TTC549 (cell line): ENCODE measurements around the gene NAGPA.

Experiments
- FAIRE-seq: peaks from 2 replicates; lab custom pipeline; 2012; peaks lifted over from hg19 to GRCh38; lab: Jason Lieb, UNC

NAGPA gene

DNA sequence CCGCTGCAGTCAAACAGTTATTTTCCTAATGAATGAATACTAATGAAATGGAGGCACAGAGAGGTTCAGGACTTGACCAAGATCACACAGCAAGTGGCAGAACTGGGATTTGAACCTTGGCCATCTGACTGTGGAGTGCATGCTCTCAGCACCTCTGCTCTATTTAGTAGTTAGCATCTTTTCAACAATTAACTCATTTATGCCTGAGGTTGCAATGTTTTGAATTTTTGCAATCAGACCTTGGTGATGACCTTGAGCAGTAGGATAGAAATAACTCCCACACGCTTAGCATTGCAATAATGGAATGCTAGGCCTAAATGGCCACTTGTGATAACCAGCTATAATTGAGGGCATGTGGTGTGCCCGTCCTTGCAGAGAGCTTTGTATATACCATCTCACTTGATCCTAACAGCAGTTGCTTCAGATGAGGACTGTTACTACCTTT is 31.0 kb downstream of the NAGPA start:
- FAIRE-seq: no peak

DNA sequence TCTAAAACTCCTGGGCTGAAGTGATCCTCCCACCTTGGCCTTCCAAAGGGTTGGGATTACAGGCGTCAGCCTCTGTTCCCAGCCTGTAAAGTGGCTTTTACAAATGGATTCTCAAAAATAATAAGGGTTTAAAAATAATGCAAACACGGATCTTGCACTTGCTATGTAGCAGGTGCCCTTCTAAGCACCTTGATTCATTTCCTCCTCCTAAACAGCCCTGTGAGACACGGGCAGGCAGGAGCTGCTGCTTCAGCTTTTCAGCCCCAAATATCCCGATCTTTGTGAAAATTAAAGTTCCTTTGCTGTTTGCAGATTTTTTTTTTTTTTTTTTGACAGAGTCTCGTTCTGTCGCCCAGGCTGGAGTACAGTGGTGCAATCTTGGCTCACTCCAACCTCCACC is 31.7 kb downstream of the NAGPA start:
- FAIRE-seq: no peak

DNA sequence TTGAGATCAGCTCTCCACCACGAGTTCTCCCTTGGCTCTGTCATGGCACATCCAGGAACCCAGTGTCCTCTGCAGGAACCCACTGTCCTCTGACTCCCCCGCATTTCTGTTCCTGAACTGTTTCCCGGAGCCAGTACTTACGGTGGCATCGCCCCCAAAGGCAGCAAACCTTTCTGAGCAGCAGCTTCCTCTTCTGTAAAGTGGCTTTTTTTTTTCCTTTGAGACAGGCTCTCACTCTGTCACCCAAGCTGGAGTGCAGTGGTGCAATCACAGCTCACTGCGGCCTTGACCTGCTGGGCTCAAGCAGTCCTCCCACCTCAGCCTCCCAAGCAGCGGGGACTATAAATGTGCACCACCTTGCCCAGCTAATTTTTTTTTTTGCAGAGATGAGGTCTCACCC is 32.2 kb downstream of the NAGPA start:
- FAIRE-seq: no peak

DNA sequence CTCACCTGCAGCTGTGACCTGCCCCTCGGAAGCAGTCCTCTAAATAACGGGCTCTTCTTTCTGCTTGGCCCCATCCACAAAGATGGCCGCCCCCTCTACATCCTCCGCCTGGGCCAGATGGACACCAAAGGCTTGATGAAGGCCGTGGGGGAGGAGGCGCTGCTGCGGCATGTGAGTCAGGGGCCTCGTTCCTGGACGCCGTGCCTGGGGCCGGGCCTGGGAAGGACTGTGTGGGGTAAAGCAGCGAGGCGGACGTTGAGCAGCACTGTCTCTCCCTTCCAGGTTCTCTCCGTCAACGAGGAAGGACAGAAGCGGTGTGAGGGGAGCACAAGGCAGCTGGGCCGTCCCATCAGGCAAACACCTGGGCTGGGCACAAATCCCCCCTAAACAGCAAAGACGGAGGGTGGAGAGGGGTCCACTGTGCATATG is 33.1 kb downstream of the NAGPA start:
- FAIRE-seq: no peak

DNA sequence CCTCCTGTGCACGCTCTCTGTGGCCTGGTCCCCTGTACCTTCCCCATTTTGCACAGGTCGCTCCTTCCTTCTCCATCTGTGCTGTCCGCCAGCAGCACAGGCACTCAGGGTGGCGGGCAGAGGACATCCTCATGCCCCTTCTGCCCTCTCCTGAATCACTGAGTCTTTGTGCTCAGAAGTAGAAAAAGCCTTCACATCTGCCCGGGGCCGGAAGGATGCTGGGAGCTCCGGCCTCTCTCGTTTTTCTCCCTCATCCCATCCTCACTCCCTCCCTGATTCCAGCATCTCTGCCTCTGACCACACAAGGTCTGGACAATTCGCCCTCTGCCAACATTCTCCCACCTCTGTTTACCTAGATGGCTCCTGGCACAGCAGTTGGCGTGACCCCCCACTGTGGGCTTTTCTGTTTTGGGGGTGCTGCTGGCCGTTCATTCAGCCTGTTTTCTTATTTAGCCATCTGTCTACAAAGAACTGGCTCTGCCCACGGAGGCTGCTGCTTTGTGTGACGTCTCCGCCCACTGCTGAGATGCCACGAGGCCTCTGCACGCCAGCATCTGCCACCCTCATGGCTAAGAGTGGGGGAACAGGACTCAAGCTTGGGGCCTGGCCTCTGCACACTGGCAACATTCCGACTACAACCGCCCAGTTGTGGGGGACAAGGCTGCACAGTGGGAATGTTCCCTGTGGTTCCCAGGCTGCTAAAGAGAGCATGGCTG is 38.9 kb downstream of the NAGPA start:
- no peak for FAIRE-seq

DNA sequence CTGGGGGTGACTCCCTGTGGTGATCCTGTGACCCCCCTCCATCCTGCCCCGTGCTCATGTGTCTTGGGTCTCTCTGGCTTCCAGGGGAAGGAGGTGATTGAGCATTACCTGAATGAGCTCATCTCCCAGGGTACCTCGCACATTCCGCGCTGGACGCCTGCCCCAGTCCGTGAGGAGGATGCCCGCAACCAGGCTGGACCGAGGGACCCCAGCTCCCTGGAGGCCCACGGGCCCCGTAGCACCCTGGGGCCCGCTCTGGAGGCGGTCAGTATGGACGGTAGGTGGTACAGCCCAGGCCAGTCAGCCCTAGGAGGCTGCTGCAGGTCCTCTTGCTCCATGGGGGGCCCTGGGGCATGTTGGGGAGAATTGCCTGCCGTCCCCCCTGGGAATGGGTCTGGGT is 42.0 kb downstream of the NAGPA start:
- FAIRE-seq: no peak

DNA sequence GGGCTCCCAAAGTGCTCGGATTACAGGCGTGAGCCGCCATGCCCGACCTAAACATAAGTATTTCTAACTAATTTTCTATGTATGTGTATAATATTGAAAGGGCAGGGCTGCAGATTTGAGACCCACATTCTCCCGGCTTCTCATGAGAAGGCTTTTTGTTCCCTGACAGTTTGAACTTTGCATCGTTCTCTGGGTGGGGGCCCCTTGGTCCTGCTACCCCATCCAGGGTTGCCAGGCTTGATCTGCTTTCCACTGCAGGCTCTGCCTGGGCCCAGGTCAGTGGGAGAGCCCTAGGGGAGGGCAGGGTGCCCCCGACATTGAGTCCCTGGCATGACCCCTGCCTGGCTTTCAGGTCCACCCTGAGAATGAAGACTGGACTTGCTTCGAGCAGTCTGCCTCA is 43.3 kb downstream of the NAGPA start:
- FAIRE-seq: no peak

DNA sequence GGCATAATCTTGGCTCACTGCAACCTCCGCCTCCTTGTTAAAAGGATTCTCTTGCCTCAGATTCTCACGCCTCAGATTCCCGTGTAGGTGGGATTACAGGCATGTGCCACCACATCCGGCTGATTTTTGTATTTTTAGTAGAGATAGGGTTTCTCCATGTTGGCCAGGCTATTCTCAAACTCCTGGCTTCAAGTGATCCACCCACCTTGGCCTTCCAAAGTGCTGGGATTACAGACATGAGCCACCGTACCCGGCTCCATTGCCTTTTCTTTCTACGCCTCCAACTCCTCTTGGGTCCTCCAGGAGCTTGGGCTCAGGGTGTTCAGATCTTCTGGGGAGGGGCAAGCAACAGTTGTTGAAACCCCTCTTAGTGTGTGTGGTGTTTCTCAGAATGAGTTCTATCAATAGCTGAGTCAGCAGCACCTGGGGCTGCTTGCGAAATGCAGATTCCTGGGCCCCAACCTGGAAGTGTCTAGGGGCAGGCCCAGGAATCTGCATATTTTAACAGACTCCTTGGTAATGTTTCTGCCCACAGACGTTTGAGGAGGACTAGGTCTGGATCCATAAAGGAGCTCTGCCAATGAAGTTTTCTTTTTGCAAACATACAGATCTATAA is 44.2 kb downstream of the NAGPA start:
- no peak for FAIRE-seq

DNA sequence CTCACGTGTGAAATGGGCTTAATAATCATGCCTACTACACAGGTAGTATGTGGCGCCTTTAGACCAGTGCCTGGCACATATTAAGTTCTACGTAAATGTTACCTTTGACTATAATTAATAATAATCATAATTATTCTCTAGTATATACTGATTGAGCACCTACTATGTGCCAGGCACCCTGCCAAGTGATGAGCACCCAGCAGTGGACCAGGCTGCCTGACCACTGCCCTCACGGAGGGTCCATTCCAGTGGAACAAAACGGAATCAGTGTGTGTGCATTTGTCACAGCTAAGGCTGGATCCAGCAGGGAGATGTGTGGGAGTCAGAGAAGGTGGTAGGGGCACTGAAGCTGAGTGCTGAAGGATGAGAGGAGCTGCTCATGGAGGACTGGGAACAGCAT is 45.1 kb downstream of the NAGPA start:
- no peak for FAIRE-seq

DNA sequence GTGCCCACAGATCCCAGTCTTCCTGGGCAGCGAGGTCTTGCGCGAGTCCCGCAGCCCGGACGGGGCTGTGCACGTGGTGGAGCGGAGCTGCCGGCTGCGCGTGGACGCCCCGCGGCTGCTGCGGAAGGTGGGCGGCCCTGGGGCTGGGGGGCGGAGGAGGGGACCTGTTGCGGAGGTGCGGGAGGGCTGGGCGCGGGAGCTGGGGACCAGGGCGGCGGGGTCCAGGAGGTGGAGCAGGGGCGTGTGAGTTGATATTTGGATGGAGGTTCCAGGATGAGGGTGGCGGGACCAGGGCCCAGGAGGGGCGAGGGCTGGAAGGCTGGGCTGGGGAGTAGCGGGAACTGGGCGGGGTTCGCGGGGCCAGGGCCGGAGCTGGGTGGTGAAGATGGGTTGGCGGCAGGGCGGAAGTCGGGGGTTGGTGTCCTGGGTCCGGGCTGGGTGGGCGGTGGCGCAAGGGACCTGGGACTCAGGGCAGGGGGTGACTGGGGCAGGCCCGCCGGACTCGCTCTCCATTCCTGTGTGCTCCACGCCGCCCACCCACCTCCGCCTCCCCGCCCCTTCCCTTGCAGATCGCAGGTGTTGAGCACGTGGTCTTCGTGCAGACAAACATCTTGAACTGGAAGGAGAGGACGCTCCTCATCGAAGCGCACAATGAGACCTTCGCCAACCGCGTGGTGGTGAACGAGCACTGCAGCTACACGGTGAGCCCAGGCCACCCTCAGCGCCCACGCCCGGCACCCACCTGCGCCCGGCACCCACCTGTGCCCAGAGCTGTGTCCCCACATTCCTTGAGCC is 46.0 kb downstream of the NAGPA start:
- FAIRE-seq: no peak

DNA sequence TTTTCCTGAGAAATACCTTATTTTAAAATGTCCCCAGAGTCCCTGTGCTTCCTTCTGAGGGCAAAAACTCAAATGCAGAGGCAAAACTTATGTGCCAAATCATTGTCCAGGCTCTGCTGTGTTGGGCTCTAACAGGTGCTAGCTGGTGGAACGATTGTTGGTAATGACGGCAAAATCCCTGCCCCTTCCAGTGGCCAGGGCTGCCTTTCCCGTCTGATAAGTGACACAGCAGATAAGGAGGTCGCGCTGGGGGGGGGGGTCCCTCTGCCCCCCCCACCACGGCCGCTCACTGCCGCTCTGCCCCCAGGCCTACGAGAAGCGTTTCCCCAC is 46.5 kb downstream of the NAGPA start:
- no peak for FAIRE-seq

DNA sequence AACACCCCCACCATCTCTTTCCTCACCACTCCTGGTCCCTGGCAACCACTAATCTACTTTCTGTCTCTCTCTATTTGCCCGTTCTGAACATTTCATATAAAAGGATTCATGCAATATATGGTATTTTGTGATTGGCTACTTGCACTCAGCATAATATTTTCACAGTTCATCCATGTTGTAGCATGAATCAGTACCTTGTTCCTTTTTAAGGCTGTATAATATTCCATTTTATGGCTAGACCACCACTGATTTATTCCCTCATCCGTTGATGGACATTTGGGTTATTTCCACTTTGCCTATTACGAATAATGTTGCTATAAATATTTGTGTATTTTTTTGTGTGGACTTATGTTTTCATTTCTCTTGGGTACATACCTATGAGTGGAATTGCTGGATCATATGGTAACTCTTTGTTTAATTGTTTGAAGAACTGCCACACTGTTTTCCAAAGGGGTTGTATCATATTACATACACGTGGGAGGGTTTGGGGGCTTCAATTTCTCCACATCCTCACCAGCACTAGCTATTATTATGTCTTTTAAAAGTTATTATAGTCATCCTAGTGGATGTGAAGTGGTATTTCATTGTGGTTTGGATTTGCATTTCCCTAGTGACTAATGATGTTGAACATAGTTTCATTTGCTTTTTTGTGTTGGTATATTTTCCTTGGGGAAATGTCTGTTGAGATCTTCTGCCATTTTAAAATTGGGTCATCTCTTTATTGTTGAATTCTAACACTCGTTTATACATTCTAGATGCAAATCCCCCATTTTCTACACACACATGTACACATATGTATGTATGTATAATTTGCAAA is 49.4 kb downstream of the NAGPA start:
- no peak for FAIRE-seq

DNA sequence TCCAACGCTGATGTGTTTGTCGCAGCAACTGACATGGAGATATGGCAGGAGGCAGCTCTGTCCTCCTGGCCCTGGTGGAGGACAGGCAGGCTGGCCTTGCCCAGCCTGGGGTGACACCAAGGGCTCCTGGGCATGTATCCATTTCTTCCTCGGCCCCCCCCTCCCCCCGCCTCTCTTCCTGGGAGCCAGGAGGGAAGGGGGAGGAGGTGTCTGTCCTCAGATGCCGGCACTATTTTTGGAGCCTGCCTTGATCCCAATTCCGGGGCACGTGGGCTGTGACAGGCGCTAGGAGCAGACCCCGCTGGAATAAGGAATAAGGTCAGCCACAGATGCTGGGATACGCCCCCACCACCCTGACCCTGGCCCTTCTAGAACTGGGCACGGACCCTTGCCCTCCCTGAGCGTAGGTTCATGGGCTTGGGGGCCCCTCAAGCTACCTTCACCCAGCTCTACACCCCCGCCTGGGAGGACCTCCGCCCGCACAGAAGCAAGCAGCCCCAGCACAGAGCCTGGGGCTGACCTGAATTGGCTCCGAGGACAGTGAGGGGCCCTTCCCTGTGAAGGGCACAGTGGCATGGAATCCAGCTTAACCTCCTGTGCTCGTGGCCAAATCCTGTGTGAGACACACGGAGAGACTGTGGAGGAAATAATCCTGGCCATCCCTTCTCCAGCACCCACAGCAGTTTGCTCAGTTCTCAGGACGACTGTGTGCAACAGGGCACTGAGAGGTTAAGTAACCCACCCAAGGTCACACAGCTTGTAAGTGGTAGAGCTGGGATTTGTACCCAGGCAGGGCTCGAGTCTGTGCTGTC is 51.5 kb downstream of the NAGPA start:
- no peak for FAIRE-seq

DNA sequence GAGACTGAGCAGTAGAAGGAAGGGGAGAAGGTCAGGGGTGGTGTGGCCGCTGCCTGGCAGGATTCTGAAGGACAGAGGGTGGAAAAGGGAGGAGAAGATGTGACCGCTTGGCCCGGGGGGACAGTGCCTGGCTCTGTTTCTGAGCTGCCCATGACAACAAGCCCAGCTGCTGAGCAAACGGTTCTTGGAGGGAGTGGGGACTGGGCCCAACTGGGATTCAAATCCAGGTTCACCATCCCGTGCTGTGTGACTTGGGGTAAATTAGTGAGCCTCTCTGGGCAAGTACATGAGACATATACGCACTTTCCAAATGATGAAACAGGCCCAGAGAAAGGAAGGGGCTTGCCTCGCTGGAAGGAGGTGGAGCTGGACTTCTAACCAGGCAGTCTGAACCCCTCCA is 52.3 kb downstream of the NAGPA start:
- no peak for FAIRE-seq

DNA sequence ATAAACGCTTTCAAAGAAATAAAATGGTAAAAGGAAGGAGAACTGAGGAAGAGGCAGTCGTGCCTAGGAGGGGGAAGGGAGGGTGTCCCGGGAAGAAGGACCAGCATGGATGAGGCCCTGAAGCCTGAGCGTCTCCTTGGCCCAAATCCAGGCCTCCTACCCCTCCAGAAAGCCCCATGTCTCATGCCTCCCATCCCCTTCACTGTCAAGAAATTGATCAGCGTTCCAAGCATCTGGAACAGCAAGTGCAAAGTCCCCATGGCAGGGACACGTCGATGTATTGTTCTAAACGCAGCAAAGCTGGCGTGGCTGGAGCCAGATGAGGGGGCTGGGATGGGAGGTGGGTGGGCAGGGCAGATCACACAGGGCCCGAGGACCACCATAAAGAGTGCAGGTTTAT is 53.0 kb downstream of the NAGPA start:
- FAIRE-seq: no peak

DNA sequence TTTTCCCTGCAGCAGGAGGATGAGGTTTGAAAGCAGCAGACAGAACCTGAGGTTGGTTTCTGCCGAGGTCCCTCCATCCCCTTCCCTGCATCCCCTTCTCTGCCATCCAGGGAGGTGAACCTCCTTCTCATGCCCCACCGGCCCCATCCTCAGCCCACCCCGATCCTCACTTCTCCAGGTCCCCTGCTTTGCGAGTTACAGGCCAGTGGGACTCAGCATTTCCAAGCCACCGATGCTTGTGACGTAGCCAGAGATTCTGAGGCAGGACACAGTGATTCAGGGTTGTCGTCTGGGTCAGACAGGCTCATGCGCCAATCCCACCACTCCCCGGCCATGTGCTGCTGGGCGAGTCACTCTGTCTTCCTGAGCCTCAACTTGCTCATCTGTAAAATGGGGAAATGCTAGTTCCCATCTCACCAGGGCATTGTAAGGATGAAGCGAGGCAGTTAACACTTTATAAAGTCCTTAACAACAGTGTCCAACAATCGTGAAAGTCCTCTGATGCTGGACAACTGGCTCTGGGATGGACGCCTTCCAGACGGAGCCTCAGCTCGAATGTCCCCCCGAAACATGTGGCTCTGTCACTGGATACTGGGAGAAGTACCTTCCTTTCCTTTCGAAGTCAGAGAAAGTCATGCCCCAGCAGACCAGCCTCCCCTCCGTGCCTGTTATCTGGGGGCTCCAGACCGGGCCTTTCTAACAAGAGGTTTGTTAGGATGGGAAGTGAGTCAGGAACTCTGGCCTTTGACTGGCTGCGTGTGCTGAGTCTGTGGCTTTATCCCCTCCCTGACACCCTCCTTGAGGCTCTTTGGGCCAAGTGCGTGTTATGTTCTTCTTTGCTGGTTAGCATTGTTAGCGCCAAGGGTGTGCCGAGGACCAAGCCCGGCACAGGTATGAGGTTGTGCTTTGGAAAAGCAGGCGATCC is 53.7 kb downstream of the NAGPA start:
- no peak for FAIRE-seq

DNA sequence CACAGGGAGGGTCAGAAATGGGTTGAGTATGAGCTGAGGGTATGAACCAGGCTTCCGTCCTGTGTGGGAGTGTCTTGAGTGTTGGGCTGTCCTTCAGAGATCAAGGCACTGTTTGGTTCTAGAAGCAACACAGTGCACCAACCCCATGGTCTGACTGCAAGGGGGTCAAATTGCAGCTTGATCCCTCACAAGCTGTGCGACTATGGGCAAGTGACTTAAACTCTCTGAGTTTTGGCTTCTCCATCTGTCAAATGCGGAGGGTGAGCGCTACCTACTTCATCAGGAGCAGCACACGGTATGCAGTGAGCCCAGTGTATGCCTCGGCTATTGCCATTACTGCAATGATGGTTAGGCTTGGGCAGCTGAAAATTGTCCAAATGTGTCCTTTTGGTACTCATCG is 54.6 kb downstream of the NAGPA start:
- FAIRE-seq: no peak

DNA sequence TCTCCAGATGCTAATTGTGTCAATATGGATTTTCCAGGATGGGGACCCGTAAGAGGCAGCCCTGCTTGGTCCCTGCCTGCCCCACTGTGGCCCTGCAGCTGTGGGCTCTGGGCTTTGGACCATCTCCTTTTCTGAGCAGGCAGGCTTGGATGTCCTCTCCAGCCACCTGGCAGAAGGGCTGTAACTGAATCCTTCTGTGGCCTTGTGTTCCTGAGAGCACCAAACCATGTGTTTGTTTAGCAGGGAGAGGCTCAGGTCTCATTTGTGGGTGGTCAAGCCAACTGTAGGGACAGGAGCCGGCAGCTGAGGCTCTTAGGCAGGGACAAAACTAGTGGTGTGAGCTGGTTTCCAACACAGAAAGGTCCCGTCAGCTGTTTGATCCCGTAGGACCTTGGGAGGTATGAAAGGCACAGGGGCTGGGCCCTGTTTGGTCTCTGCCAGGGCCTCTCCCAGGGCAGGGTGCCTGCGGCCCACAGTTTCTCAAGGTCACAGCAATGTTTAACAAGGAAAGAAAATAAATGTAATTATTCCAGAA is 57.1 kb downstream of the NAGPA start:
- no peak for FAIRE-seq

DNA sequence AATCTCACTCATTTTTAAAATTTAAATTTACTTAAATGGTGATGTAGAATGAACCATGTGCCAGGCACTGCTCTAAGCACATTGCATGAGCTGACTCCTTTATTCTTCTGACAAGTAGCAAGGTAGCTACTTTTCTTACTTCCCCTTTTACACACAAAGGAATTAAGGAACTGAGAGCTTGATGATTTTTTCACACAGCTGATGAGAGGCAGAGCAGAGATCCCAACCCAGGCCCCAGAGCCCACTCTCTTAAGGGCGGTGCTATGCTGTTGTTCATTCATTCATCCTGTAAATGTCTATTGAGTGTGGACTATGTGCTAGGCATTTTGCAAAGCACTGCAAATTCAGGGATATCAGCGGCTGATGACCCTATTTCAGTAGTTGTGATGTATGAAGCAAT is 57.7 kb downstream of the NAGPA start:
- no peak for FAIRE-seq
